ENCODE data around the gene MED9.

GRCh38 chr17:17511293-17511741 lies 34.5 kb downstream of the MED9 start:
- TF ChIP-seq FOXM1 (IDR thresholded peaks at IDR 0.05; ENCODE audit: borderline replicate concordance, low read depth): no peak
- no peak for TF ChIP-seq RAD21 (IDR thresholded peaks at IDR 0.05; ENCODE audit: low read depth)
- no peak for TF ChIP-seq EP300 (IDR thresholded peaks at IDR 0.05; ENCODE audit: borderline replicate concordance)
- TF ChIP-seq YY1 (IDR thresholded peaks at IDR 0.05; ENCODE audit: low read depth): no peak
- no peak for TF ChIP-seq CREB1 (IDR thresholded peaks at IDR 0.05; ENCODE audit: low read depth)
- no peak for TF ChIP-seq TEAD4 (IDR thresholded peaks at IDR 0.05)
